HepG2 (cell line): Measurements from ENCODE around the gene ACSL5. TPM values are rescaled to one million over a fixed set of nuclear protein-coding genes. Genes with fewer than 3 reads are reported as not detected.

Experiments used
- ARNTL ChIP-seq: sonication (generic); formaldehyde crosslinking; IDR thresholded peaks from 2 replicates; pipeline ENCODE4 v1.4.0; 2020; ENCODE audit warnings: mild to moderate bottlenecking, missing genetic modification reagents
- KLF6 ChIP-seq: IDR thresholded peaks from 2 replicates; pipeline ENCODE4 v1.8.0; 2016; ENCODE audit warnings: missing biosample characterization, missing genetic modification reagents
- POLR2AphosphoS2 ChIP-seq: IDR thresholded peaks from 2 replicates; pipeline ENCODE4 v1.6.1; 2011; ENCODE audit warnings: low read depth, low read length, improper control_type of control experiment
- RARA ChIP-seq: IDR thresholded peaks from 2 replicates; pipeline ENCODE4 v1.6.1; 2016; ENCODE audit warnings: missing genetic modification reagents, missing compliant biosample characterization
- RNF2 ChIP-seq: fragments of 450-650 bp; conservative IDR thresholded peaks from 2 replicates; pipeline ENCODE4 v1.6.1; 2016; ENCODE audit warnings: low read depth
- SIN3B ChIP-seq: fragments of 150-350 bp; IDR thresholded peaks from 2 replicates; pipeline ENCODE4 v1.6.1; 2014; ENCODE audit warnings: low read length
- SMAD1 ChIP-seq: sonication (generic); formaldehyde crosslinking; IDR thresholded peaks from 2 replicates; pipeline ENCODE4 v1.4.0; 2020; ENCODE audit warnings: missing genetic modification reagents, low read depth, mild to moderate bottlenecking, borderline replicate concordance
- TOPORS ChIP-seq: sonication (generic); formaldehyde crosslinking; IDR thresholded peaks from 2 replicates; pipeline ENCODE4 v1.8.0; 2023; ENCODE audit warnings: mild to moderate bottlenecking, missing genetic modification reagents
- ZNF816 ChIP-seq: sonication (generic); formaldehyde crosslinking; IDR thresholded peaks from 2 replicates; pipeline ENCODE4 v1.8.0; 2022; ENCODE audit warnings: missing genetic modification reagents, mild to moderate bottlenecking, borderline replicate concordance
- polyA plus RNA-seq, 8 experiments: library from polyadenylated mRNA; depleted of rRNA in 3 of 8; stranded (reverse) in 7 of 8; unstranded in 1 of 8; fragments of >200 nt; fragmentation: Illumina TruSeq in 4 of 8; extraction: Trizol in 4 of 8; gene quantifications; 2 replicates each; pipeline versions ENCODE4 v1.2.1 to v1.2.3, GENCODE V29; 2011 to 2016; ENCODE audit warnings: low read depth in 4 of 8, missing spikeins in 1 of 8, mixed read lengths in 1 of 8; ENCODE audit not compliant: insufficient read depth in 1 of 8
- total RNA-seq, 5 experiments: library from RNA; depleted of rRNA; stranded (reverse); fragments of >200 nt; fragmentation: Illumina TruSeq; extraction: Trizol; gene quantifications; 2 replicates each; pipeline ENCODE4 v1.2.3, GENCODE V29; 2016; ENCODE audit warnings: low read depth in 1 of 5
- TF ChIP-seq, protein P1 (sequence below): conservative IDR thresholded peaks from 2 replicates; pipeline ENCODE4 v1.6.1; 2018; ENCODE audit warnings: missing genetic modification reagents
- TF ChIP-seq, protein P2 (sequence below): sonication (generic); formaldehyde crosslinking; IDR thresholded peaks from 2 replicates; pipeline ENCODE4 v1.5.0; 2020; ENCODE audit warnings: mild to moderate bottlenecking, missing genetic modification reagents, borderline replicate concordance
- TF ChIP-seq, protein P3 (sequence below): sonication (generic); formaldehyde crosslinking; IDR thresholded peaks from 2 replicates; pipeline ENCODE4 v1.8.0; 2022; ENCODE audit warnings: mild to moderate bottlenecking, missing genetic modification reagents
- TF ChIP-seq, protein P4 (sequence below): sonication (generic); formaldehyde crosslinking; IDR thresholded peaks from 2 replicates; pipeline ENCODE4 v1.4.0; 2020; ENCODE audit warnings: missing genetic modification reagents
- TF ChIP-seq, protein P5 (sequence below): sonication (generic); formaldehyde crosslinking; IDR thresholded peaks from 2 replicates; pipeline ENCODE4 v1.5.0; 2020; ENCODE audit warnings: missing genetic modification reagents

ACSL5 gene
- total and polyA plus RNA-seq, 2 of the 13 experiments (the other 11 are each of a cell fraction or from before 2014, with no cell fraction given) = 56.4 to 82.5 TPM

DNA sequence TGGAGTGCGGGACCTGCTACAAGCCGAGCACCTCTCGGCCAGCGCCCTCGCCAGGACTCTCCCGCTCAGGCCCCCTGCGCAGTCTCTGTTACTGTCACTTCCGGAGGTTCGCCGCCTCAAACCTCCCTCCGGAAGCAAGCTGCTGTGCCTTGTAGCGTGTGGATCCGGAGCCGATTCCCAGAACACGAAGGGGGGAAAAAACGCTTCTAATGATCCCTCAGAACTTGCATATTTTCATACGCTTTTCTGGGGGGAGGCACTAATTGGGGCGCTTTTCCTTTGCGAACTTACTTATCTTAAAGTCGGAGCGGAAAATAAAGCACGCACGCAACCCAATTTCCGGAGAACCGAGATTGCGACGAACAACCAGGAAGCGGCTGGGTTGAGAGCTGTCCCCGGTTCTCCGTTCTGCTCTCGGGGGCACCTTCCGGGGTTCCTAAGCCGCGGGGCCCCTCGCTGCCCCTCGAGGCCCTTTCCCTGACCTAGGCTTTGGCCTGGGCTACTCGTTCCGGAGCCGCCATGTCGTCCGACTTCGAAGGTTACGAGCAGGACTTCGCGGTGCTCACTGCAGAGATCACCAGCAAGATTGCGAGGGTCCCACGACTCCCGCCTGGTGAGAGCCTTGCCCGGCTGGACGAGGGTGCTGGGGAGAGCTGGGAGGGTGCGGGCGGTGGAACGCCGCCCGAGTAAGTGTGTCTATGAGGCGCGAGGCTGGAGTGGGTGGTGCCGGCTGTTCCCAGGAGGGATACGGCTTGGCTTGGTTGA lies 73.1 kb downstream of the ACSL5 start, which contains the start of the genes VTI1A and ZDHHC6 (continued):
- TF ChIP-seq SIN3B = peak; percentile 90
- TF ChIP-seq ARNTL (CRISPR knock-in tag) = peak; percentile 38; the same call in 1 of the 2 replicates
- TF ChIP-seq, protein P1, sequence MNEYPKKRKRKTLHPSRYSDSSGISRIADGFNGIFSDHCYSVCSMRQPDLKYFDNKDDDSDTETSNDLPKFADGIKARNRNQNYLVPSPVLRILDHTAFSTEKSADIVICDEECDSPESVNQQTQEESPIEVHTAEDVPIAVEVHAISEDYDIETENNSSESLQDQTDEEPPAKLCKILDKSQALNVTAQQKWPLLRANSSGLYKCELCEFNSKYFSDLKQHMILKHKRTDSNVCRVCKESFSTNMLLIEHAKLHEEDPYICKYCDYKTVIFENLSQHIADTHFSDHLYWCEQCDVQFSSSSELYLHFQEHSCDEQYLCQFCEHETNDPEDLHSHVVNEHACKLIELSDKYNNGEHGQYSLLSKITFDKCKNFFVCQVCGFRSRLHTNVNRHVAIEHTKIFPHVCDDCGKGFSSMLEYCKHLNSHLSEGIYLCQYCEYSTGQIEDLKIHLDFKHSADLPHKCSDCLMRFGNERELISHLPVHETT = no peak
- TF ChIP-seq ZNF816 = peak; percentile 94
- TF ChIP-seq TOPORS (CRISPR knock-in tag) = 0 out of 2 replicates have a peak, but pooled peaks have one; percentile 65
- no peak for TF ChIP-seq SMAD1 (CRISPR knock-in tag)
- TF ChIP-seq, protein P2, sequence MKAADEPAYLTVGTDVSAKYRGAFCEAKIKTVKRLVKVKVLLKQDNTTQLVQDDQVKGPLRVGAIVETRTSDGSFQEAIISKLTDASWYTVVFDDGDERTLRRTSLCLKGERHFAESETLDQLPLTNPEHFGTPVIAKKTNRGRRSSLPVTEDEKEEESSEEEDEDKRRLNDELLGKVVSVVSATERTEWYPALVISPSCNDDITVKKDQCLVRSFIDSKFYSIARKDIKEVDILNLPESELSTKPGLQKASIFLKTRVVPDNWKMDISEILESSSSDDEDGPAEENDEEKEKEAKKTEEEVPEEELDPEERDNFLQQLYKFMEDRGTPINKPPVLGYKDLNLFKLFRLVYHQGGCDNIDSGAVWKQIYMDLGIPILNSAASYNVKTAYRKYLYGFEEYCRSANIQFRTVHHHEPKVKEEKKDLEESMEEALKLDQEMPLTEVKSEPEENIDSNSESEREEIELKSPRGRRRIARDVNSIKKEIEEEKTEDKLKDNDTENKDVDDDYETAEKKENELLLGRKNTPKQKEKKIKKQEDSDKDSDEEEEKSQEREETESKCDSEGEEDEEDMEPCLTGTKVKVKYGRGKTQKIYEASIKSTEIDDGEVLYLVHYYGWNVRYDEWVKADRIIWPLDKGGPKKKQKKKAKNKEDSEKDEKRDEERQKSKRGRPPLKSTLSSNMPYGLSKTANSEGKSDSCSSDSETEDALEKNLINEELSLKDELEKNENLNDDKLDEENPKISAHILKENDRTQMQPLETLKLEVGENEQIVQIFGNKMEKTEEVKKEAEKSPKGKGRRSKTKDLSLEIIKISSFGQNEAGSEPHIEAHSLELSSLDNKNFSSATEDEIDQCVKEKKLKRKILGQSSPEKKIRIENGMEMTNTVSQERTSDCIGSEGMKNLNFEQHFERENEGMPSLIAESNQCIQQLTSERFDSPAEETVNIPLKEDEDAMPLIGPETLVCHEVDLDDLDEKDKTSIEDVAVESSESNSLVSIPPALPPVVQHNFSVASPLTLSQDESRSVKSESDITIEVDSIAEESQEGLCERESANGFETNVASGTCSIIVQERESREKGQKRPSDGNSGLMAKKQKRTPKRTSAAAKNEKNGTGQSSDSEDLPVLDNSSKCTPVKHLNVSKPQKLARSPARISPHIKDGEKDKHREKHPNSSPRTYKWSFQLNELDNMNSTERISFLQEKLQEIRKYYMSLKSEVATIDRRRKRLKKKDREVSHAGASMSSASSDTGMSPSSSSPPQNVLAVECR (CRISPR knock-in tag) = peak; percentile 90
- TF ChIP-seq RARA = no peak; the same call in 1 of the 2 replicates
- TF ChIP-seq KLF6 (CRISPR knock-in tag) = no peak; the same call in 1 of the 2 replicates
- no peak for TF ChIP-seq POLR2AphosphoS2
- TF ChIP-seq, protein P3, sequence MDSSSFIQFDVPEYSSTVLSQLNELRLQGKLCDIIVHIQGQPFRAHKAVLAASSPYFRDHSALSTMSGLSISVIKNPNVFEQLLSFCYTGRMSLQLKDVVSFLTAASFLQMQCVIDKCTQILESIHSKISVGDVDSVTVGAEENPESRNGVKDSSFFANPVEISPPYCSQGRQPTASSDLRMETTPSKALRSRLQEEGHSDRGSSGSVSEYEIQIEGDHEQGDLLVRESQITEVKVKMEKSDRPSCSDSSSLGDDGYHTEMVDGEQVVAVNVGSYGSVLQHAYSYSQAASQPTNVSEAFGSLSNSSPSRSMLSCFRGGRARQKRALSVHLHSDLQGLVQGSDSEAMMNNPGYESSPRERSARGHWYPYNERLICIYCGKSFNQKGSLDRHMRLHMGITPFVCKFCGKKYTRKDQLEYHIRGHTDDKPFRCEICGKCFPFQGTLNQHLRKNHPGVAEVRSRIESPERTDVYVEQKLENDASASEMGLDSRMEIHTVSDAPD (CRISPR knock-in tag) = 0 out of 2 replicates have a peak, but pooled peaks have one; percentile 12
- TF ChIP-seq, protein P4, sequence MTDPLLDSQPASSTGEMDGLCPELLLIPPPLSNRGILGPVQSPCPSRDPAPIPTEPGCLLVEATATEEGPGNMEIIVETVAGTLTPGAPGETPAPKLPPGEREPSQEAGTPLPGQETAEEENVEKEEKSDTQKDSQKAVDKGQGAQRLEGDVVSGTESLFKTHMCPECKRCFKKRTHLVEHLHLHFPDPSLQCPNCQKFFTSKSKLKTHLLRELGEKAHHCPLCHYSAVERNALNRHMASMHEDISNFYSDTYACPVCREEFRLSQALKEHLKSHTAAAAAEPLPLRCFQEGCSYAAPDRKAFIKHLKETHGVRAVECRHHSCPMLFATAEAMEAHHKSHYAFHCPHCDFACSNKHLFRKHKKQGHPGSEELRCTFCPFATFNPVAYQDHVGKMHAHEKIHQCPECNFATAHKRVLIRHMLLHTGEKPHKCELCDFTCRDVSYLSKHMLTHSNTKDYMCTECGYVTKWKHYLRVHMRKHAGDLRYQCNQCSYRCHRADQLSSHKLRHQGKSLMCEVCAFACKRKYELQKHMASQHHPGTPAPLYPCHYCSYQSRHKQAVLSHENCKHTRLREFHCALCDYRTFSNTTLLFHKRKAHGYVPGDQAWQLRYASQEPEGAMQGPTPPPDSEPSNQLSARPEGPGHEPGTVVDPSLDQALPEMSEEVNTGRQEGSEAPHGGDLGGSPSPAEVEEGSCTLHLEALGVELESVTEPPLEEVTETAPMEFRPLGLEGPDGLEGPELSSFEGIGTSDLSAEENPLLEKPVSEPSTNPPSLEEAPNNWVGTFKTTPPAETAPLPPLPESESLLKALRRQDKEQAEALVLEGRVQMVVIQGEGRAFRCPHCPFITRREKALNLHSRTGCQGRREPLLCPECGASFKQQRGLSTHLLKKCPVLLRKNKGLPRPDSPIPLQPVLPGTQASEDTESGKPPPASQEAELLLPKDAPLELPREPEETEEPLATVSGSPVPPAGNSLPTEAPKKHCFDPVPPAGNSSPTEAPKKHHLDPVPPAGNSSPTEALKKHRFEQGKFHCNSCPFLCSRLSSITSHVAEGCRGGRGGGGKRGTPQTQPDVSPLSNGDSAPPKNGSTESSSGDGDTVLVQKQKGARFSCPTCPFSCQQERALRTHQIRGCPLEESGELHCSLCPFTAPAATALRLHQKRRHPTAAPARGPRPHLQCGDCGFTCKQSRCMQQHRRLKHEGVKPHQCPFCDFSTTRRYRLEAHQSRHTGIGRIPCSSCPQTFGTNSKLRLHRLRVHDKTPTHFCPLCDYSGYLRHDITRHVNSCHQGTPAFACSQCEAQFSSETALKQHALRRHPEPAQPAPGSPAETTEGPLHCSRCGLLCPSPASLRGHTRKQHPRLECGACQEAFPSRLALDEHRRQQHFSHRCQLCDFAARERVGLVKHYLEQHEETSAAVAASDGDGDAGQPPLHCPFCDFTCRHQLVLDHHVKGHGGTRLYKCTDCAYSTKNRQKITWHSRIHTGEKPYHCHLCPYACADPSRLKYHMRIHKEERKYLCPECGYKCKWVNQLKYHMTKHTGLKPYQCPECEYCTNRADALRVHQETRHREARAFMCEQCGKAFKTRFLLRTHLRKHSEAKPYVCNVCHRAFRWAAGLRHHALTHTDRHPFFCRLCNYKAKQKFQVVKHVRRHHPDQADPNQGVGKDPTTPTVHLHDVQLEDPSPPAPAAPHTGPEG (CRISPR knock-in tag) = no peak
- TF ChIP-seq RNF2 = no peak
- TF ChIP-seq, protein P5, sequence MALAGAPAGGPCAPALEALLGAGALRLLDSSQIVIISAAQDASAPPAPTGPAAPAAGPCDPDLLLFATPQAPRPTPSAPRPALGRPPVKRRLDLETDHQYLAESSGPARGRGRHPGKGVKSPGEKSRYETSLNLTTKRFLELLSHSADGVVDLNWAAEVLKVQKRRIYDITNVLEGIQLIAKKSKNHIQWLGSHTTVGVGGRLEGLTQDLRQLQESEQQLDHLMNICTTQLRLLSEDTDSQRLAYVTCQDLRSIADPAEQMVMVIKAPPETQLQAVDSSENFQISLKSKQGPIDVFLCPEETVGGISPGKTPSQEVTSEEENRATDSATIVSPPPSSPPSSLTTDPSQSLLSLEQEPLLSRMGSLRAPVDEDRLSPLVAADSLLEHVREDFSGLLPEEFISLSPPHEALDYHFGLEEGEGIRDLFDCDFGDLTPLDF (CRISPR knock-in tag) = peak; percentile 56; the same call in 1 of the 2 replicates
